Fibroblast of lung (primary cell): ENCODE data around the gene ANKRD65. TPM values are rescaled to one million over a fixed set of nuclear protein-coding genes. Genes with fewer than 3 reads are reported as not detected.

Source experiments
- DNase-seq, 2 donors: peaks; one replicate each; pipeline versions ENCODE4 v3.0.0 to v3.0.0-alpha.2; 2010; ENCODE audit warnings: low read depth in 2 of 2
- H2AFZ ChIP-seq: 2 replicates; pipeline ENCODE4 v1.5.1; 2012; ENCODE audit warnings: low read length, control low read depth, inconsistent platforms
- H3K27ac ChIP-seq: 2 replicates; pipeline ENCODE4 v1.5.1; 2011; ENCODE audit warnings: low read length, control low read depth; ENCODE audit not compliant: insufficient read depth
- H3K27me3 ChIP-seq: 2 replicates; pipeline ENCODE4 v1.5.1; 2011; ENCODE audit warnings: mild to moderate bottlenecking, low read length; ENCODE audit not compliant: control insufficient read depth, insufficient read depth
- H3K36me3 ChIP-seq: 2 replicates; pipeline ENCODE4 v1.5.1; 2011; ENCODE audit warnings: low read length; ENCODE audit not compliant: control insufficient read depth, insufficient read depth
- H3K4me1 ChIP-seq: 2 replicates; pipeline ENCODE4 v1.5.1; 2011; ENCODE audit warnings: low read length; ENCODE audit not compliant: control insufficient read depth, insufficient read depth; ENCODE audit errors: extremely low read depth
- H3K4me2 ChIP-seq: 2 replicates; pipeline ENCODE4 v1.5.1; 2011; ENCODE audit warnings: low read length, control low read depth; ENCODE audit not compliant: insufficient read depth; ENCODE audit errors: extremely low read depth
- H3K4me3 ChIP-seq, 4 experiments: fragments of 200-600 bp in 1 of 4; sonication (generic) in 1 of 4; replicated peaks in 1 of 4; 2 replicates each; pipeline ENCODE4 v1.5.1; 2011 to 2016; ENCODE audit warnings: low read length in 4 of 4, low read depth in 3 of 4, mild to moderate bottlenecking in 3 of 4, control low read depth in 2 of 4, inconsistent platforms in 1 of 4, mixed read lengths in 1 of 4; ENCODE audit not compliant: insufficient read depth in 1 of 4; ENCODE audit errors: control extremely low read depth in 1 of 4
- H3K79me2 ChIP-seq: 2 replicates; pipeline ENCODE4 v1.5.1; 2012; ENCODE audit warnings: mild to moderate bottlenecking, low read length, inconsistent platforms; ENCODE audit not compliant: control insufficient read depth, insufficient read depth
- H3K9ac ChIP-seq: 2 replicates; pipeline ENCODE4 v1.5.1; 2011; ENCODE audit warnings: mild to moderate bottlenecking, low read length, control low read depth; ENCODE audit not compliant: insufficient read depth
- H3K9me3 ChIP-seq: 2 replicates; pipeline ENCODE4 v1.5.1; 2012; ENCODE audit warnings: low read depth, low read length; ENCODE audit not compliant: control insufficient read depth, insufficient read depth
- H4K20me1 ChIP-seq: 2 replicates; pipeline ENCODE4 v1.5.1; 2011; ENCODE audit warnings: low read length; ENCODE audit not compliant: control insufficient read depth, insufficient read depth; ENCODE audit errors: extremely low read depth
- EZH2 ChIP-seq: IDR thresholded peaks from 2 replicates; pipeline ENCODE4 v1.5.1; 2012; ENCODE audit warnings: low read length, control low read depth, mild to moderate bottlenecking; ENCODE audit errors: missing control alignments
- polyA plus RNA-seq, 2 donors: library from polyadenylated mRNA; depleted of rRNA in 1 of 2; stranded (reverse) in 1 of 2; unstranded in 1 of 2; fragments of >200 nt; gene quantifications; 2 replicates each; pipeline ENCODE4 v1.2.1, GENCODE V29; 2011 to 2012; ENCODE audit warnings: missing spikeins in 1 of 2
- total RNA-seq: library from RNA; depleted of rRNA; stranded (reverse); fragments of >200 nt; gene quantifications from 2 replicates; pipeline ENCODE4 v1.2.1, GENCODE V29; 2014
- TF ChIP-seq, protein P1 (sequence below), 2 donors: IDR thresholded peaks in 1 of 2; conservative IDR thresholded peaks in 1 of 2; 1 replicate in 1 of 2; 2 replicates in 1 of 2; pipeline ENCODE4 v1.5.1; 2011 to 2012; ENCODE audit warnings: low read length in 2 of 2, control low read depth in 1 of 2, inconsistent platforms in 1 of 2, low read depth in 1 of 2, mild to moderate bottlenecking in 1 of 2

ANKRD65 gene
- total and polyA plus RNA-seq, 2 donors (not counting 1 experiment from before 2014, with no cell fraction given): 0.84 to 2.0 TPM

DNA sequence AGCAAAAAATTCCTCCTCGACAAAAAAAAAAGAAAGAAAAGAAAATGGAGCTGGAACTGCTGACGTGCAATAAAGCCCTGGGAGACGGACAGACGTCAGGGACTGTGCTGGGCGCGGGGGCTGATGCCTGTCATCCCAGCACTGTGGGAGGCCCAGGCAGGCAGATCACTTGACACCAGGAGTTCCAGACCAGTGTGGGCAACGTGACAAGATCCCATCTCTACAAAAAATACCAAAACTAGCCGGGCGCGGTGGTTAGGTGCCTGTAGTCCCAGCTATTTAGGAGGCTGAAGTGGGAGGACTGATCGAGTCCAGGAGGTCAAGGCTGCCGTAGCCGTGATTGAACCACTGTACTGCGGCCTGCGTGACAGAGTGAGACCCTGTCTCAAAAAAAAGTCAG is 3.6 kb upstream of the ANKRD65 start:
- no peaks in the 10 kb centered on the region for H3K79me2 ChIP-seq
- H3K4me1 ChIP-seq: peaks cover 7% of the 10 kb centered on the region
- H3K9me3 ChIP-seq: no peaks in the 10 kb centered on the region
- H4K20me1 ChIP-seq: no peaks in the 10 kb centered on the region
- TF ChIP-seq, protein P1, sequence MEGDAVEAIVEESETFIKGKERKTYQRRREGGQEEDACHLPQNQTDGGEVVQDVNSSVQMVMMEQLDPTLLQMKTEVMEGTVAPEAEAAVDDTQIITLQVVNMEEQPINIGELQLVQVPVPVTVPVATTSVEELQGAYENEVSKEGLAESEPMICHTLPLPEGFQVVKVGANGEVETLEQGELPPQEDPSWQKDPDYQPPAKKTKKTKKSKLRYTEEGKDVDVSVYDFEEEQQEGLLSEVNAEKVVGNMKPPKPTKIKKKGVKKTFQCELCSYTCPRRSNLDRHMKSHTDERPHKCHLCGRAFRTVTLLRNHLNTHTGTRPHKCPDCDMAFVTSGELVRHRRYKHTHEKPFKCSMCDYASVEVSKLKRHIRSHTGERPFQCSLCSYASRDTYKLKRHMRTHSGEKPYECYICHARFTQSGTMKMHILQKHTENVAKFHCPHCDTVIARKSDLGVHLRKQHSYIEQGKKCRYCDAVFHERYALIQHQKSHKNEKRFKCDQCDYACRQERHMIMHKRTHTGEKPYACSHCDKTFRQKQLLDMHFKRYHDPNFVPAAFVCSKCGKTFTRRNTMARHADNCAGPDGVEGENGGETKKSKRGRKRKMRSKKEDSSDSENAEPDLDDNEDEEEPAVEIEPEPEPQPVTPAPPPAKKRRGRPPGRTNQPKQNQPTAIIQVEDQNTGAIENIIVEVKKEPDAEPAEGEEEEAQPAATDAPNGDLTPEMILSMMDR (conservative IDR thresholded peaks at IDR 0.05 in 1 of 2, IDR thresholded peaks at IDR 0.05 in 1 of 2; ENCODE audit: low read depth in 1 of 2, low read length in 2 of 2): no peak
- no peak for TF ChIP-seq EZH2
- H3K9ac ChIP-seq: no peak overlapping the region
- H3K36me3 ChIP-seq: no peaks in the 10 kb centered on the region
- H3K27ac ChIP-seq: no peak overlapping the region
- H3K4me3 ChIP-seq: no peak overlapping the region
- no peaks in the 10 kb centered on the region for H3K27me3 ChIP-seq
- DNase-seq: no peak
- H2AFZ ChIP-seq: no peak overlapping the region
- no peak overlapping the region for H3K4me2 ChIP-seq

DNA sequence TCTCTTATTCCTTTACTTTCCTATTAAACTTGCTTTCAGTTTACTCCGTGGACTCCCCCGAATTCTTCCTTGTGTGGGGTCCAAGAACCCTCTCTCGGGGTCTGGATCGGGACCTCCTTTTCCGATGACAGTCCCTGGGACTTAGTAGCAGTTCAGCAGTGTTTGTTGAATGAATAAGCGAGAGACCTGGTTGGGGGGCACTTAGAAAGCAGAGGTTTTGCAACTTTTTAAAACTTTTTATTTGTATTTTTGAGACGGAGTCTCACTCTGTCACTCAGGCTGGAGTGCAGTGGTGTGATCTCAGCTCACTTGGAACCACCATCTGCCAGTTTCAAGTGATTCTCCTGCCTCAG is 2.1 kb upstream of the ANKRD65 start:
- Histone ChIP-seq H3K9ac (no peak overlapping the region), H3K36me3 (no peaks in the 10 kb centered on the region), H3K9me3 (no peaks in the 10 kb centered on the region), H4K20me1 (no peaks in the 10 kb centered on the region), H3K79me2 (no peaks in the 10 kb centered on the region), H3K27me3 (no peaks in the 10 kb centered on the region), H3K4me1 (peaks cover 4% of the 10 kb centered on the region), H3K4me3 (no peak overlapping the region), H3K27ac (no peak overlapping the region), H2AFZ (no peak overlapping the region), H3K4me2 (no peak overlapping the region)
- TF ChIP-seq, protein P1 (conservative IDR thresholded peaks at IDR 0.05 in 1 of 2, IDR thresholded peaks at IDR 0.05 in 1 of 2; ENCODE audit: low read depth in 1 of 2, low read length in 2 of 2): no peak
- no peak for DNase-seq

DNA sequence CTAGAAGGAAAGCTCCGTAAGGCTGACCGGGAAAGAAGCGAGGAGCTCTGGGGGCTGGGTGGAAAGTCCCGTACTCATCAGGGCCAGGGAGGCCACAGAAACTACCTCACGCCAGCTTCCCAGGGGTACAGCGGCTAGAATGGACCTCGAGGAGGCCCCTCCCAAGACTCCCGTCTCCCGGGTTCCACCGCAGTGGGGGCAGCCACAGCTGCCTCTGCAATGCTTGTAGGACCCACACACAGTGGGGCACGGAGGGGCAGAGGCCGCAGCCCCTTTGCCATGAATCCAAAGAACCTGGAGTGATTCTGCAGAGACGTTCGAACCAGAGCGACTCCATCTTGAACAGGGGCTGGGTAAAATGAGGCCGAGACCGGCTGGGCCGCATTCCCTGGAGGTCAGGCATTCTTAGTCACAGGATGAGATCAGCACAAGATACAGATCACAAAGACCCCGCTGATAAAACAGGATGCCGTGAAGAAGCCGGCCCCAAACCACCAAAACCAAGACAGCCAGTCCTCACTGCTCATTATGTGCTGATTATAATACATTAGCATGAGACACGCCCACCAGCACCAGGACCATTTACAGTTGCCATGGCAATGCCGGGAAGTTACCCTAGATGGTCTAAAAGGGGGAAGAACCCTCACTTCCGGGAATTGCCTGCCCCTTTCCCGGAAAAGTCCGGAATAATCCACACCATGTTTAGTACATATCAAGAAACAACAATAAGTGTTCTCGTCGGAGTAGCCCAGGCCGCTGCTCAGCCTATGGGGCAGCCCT is 1.6 kb upstream of the ANKRD65 start:
- Histone ChIP-seq H3K79me2 (no peaks in the 10 kb centered on the region), H3K4me1 (peaks cover 4% of the 10 kb centered on the region), H4K20me1 (no peaks in the 10 kb centered on the region), H3K36me3 (no peaks in the 10 kb centered on the region), H3K4me3 (no peak overlapping the region), H3K27ac (no peak overlapping the region), H3K9me3 (no peaks in the 10 kb centered on the region), H2AFZ (no peak overlapping the region), H3K4me2 (no peak overlapping the region), H3K27me3 (no peaks in the 10 kb centered on the region), H3K9ac (no peak overlapping the region)
- peak in 1 of 2 donors; percentile 70 for DNase-seq
- TF ChIP-seq, protein P1 (conservative IDR thresholded peaks at IDR 0.05 in 1 of 2, IDR thresholded peaks at IDR 0.05 in 1 of 2; ENCODE audit: low read depth in 1 of 2, low read length in 2 of 2): no peak
- TF ChIP-seq EZH2: no peak
